Tibial artery (tissue), 4 donors: ENCODE results near the gene NFATC1.

Source experiments
- DNase-seq, 2 donors: peaks; one replicate each; pipeline ENCODE4 v3.0.0-alpha.2; 2019
- H3K27ac ChIP-seq, 2 donors: fragments of 200-600 bp; sonication (generic) in 1 of 2; 1 replicate in 1 of 2; 2 replicates in 1 of 2; pipeline ENCODE4 v1.5.1; 2018 to 2019; ENCODE audit warnings: mild to moderate bottlenecking in 1 of 2
- H3K27me3 ChIP-seq, 2 donors: fragments of 200-600 bp; sonication (generic) in 1 of 2; one replicate each; pipeline versions ENCODE4 v1.5.1 to v1.6.0; 2016 to 2019
- H3K36me3 ChIP-seq, 3 donors: fragments of 200-600 bp; sonication (generic) in 2 of 3; one replicate each; pipeline ENCODE4 v1.5.1; 2016 to 2019; ENCODE audit warnings: mild to moderate bottlenecking in 2 of 3
- H3K4me1 ChIP-seq, 4 donors: fragments of 200-600 bp; sonication (generic) in 2 of 4; 1 replicate in 3 of 4; 2 replicates in 1 of 4; pipeline ENCODE4 v1.5.1; 2016 to 2019
- H3K4me3 ChIP-seq, 2 donors: fragments of 200-600 bp; sonication (generic) in 1 of 2; 1 replicate in 1 of 2; 2 replicates in 1 of 2; pipeline ENCODE4 v1.5.1; 2018 to 2019; ENCODE audit warnings: mild to moderate bottlenecking in 2 of 2
- H3K9me3 ChIP-seq, 3 donors: fragments of 200-600 bp; sonication (generic) in 1 of 3; one replicate each; pipeline ENCODE4 v1.5.1; 2016 to 2019
- intact Hi-C: fragments of 100-400 bp; cut with DNase I; formaldehyde crosslinking; loops from one replicate; pipeline ENCODE4 v1.15.0; 2023; ENCODE audit warnings: low total_unique reads
- TF ChIP-seq, protein P1 (sequence below), 2 experiments: fragments of 200-600 bp in 1 of 2; fragments of 450-650 bp in 1 of 2; IDR thresholded peaks; one replicate each; pipeline ENCODE4 v1.5.1; 2017 to 2019; ENCODE audit warnings: antibody characterized with exemption in 2 of 2, mild to moderate bottlenecking in 1 of 2, moderate library complexity in 1 of 2

The NFATC1 gene

GRCh38 chr18:79517341-79517740 is 121.6 kb downstream of the NFATC1 start:
- no peak overlapping the region for H3K4me3 ChIP-seq
- TF ChIP-seq, protein P1, sequence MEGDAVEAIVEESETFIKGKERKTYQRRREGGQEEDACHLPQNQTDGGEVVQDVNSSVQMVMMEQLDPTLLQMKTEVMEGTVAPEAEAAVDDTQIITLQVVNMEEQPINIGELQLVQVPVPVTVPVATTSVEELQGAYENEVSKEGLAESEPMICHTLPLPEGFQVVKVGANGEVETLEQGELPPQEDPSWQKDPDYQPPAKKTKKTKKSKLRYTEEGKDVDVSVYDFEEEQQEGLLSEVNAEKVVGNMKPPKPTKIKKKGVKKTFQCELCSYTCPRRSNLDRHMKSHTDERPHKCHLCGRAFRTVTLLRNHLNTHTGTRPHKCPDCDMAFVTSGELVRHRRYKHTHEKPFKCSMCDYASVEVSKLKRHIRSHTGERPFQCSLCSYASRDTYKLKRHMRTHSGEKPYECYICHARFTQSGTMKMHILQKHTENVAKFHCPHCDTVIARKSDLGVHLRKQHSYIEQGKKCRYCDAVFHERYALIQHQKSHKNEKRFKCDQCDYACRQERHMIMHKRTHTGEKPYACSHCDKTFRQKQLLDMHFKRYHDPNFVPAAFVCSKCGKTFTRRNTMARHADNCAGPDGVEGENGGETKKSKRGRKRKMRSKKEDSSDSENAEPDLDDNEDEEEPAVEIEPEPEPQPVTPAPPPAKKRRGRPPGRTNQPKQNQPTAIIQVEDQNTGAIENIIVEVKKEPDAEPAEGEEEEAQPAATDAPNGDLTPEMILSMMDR (IDR thresholded peaks at IDR 0.05), result no peak
- H3K36me3 ChIP-seq, result peaks cover 0 to 13% (median 10%) of the 10 kb centered on the region in 3 donors
- intact Hi-C loops, result no loop called here
- no peak overlapping the region for H3K27ac ChIP-seq
- H3K4me1 ChIP-seq, result peaks cover 0 to 8% (median 5%) of the 10 kb centered on the region in 4 donors
- H3K9me3 ChIP-seq, result no peaks in the 10 kb centered on the region
- no peaks in the 10 kb centered on the region for H3K27me3 ChIP-seq
- no peak for DNase-seq

DNA sequence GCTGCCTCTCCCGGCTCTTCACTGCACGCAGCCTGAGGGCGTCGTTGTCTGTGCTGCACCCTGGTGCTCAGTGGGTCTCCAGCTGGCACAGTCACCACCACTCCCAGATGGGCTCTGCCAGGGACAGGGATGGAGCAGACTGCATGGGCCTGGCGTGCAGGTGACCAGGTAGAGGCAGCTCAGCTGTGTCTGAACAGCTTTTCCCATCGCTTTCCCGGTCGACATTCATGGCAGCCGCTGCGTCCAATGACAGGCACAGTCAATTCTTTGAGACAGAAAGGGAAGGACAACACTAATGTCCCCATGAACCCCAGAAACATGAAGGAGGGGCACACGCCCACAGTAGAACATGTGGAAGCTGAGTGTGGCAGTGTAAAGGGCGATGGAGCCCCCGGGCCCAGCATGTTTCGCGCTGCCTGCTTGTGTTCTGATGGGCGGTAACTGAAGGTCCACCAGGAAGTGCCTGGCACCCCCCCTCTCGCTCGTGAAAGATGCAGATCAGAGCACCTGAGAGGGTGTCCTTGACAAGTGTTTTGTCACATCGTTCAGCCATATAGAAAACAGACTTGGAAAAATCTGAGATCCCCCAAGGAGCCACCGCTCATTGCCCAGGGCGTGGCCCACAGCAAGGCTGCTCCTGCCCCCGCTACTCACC is 122.4 kb downstream of the NFATC1 start:
- TF ChIP-seq, protein P1 (IDR thresholded peaks at IDR 0.05), result no peak
- intact Hi-C loops, result no loop called here
- Histone ChIP-seq H3K9me3 (no peaks in the 10 kb centered on the region), H3K4me3 (no peak overlapping the region), H3K27ac (no peak overlapping the region), H3K4me1 (peaks cover 0 to 8% (median 5%) of the 10 kb centered on the region in 4 donors), H3K36me3 (peaks cover 0 to 6% (median 2%) of the 10 kb centered on the region in 3 donors), H3K27me3 (no peaks in the 10 kb centered on the region)
- DNase-seq, result no peak

DNA sequence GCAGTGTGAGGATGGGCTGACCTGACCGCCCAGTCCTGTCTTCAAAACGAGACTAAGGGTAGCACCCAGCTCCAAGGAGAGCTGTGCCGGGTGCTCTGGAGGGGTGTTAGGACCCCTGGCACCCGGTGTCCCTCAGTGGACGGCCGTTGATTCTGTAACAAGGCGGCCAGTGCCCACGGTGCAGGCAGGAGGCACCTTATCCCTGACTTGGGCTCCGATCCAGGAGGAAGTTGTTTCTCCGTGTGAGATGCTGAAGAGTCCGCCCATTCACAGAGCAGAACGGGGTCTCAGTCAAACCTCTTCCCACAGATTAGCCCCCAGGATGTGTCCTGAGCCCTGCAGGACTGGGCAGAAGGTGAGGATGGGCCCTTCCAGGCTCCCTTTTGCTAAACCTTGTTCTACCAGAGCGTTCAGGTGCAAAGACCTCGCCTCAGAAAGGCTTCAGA is 123.0 kb downstream of the NFATC1 start:
- DNase-seq, result no peak
- no peaks in the 10 kb centered on the region for H3K9me3 ChIP-seq
- no peaks in the 10 kb centered on the region for H3K27me3 ChIP-seq
- no peak overlapping the region for H3K4me3 ChIP-seq
- peaks cover 0 to under 1% (median 0%) of the 10 kb centered on the region in 3 donors for H3K36me3 ChIP-seq
- intact Hi-C loops, result no loop called here
- no peak overlapping the region for H3K27ac ChIP-seq
- peaks cover 0 to 8% (median 5%) of the 10 kb centered on the region in 4 donors for H3K4me1 ChIP-seq
- TF ChIP-seq, protein P1 (IDR thresholded peaks at IDR 0.05), result no peak

GRCh38 chr18:79519751-79520477 is 124.2 kb downstream of the NFATC1 start:
- Histone ChIP-seq H3K36me3 (no peaks in the 10 kb centered on the region), H3K4me3 (no peak overlapping the region), H3K27me3 (no peaks in the 10 kb centered on the region), H3K9me3 (no peaks in the 10 kb centered on the region), H3K4me1 (peaks cover 0 to 8% (median 5%) of the 10 kb centered on the region in 4 donors), H3K27ac (no peak overlapping the region)
- DNase-seq, result peak in 1 of 2 donors; percentile 49
- intact Hi-C loops, result no loop called here
- TF ChIP-seq, protein P1 (IDR thresholded peaks at IDR 0.05), result no peak

- TF ChIP-seq, protein P1 (IDR thresholded peaks at IDR 0.05), result no peak
- no peaks in the 10 kb centered on the region for H3K9me3 ChIP-seq
- no peak overlapping the region for H3K4me3 ChIP-seq
- DNase-seq, result no peak
- no peak overlapping the region for H3K27ac ChIP-seq
- H3K27me3 ChIP-seq, result no peaks in the 10 kb centered on the region
- H3K4me1 ChIP-seq, result peaks cover 0 to 11% (median 9%) of the 10 kb centered on the region in 4 donors
- H3K36me3 ChIP-seq, result no peaks in the 10 kb centered on the region
- intact Hi-C loops, result no loop called here
Measured at GRCh38 chr18:79520478-79521390, 125.0 kb downstream of the NFATC1 start.
